H1 (cell line): ENCODE measurements around the gene DMXL1. TPM values are rescaled to one million over a fixed set of nuclear protein-coding genes. Genes with fewer than 3 reads are reported as not detected.

Experiments
- CTCF ChIA-PET: fragments of 300-600 bp; sonication (Branson Sonifier 250); formaldehyde crosslinking; loops from one replicate; lab custom pipeline; 2021; ENCODE audit not compliant: partially characterized antibody; lab: Charles Lee
- POLR2A ChIA-PET: fragments of 300-600 bp; sonication (Branson Sonifier 250); formaldehyde crosslinking; loops from one replicate; lab custom pipeline; 2021; ENCODE audit warnings: inconsistent platforms; ENCODE audit not compliant: partially characterized antibody; lab: Charles Lee
- DNase-seq, 2 experiments: peaks; one replicate each; pipeline versions ENCODE4 v3.0.0 to v3.0.0-alpha.2; 2010 to 2022; ENCODE audit warnings: low spot score in 2 of 2, low read depth in 1 of 2, mixed read lengths in 1 of 2
- FAIRE-seq: peaks from 2 replicates; lab custom pipeline; 2011; peaks lifted over from hg19 to GRCh38; lab: Jason Lieb, UNC
- H2AFZ ChIP-seq: 2 replicates; pipeline ENCODE4 v1.8.1; 2012; ENCODE audit warnings: low read length, inconsistent platforms
- H2AK5ac ChIP-seq: 2 replicates; pipeline ENCODE4 v1.6.1; 2013; ENCODE audit warnings: low read depth, low read length
- H2BK120ac ChIP-seq: replicated peaks from 2 replicates; pipeline ENCODE3; 2013; ENCODE audit warnings: low read depth, low read length, inconsistent platforms
- H2BK12ac ChIP-seq: 2 replicates; pipeline ENCODE4 v1.6.1; 2013; ENCODE audit warnings: low read depth, low read length
- H2BK15ac ChIP-seq: 2 replicates; pipeline ENCODE4 v1.6.1; 2013; ENCODE audit warnings: low read length
- H2BK20ac ChIP-seq: 2 replicates; pipeline ENCODE4 v1.6.1; 2013; ENCODE audit warnings: low read length
- H2BK5ac ChIP-seq: 2 replicates; pipeline ENCODE4 v1.6.1; 2013; ENCODE audit warnings: low read depth, low read length
- H3K14ac ChIP-seq: 2 replicates; pipeline ENCODE4 v1.6.1; 2013; ENCODE audit warnings: inconsistent platforms; ENCODE audit not compliant: insufficient read length
- H3K18ac ChIP-seq: 2 replicates; pipeline ENCODE4 v1.6.1; 2013; ENCODE audit warnings: low read length; ENCODE audit errors: extremely low read depth
- H3K23ac ChIP-seq: 2 replicates; pipeline ENCODE4 v1.6.1; 2013; ENCODE audit warnings: inconsistent platforms; ENCODE audit not compliant: insufficient read length
- H3K23me2 ChIP-seq: 2 replicates; pipeline ENCODE4 v1.6.1; 2013; ENCODE audit warnings: low read depth, low read length
- H3K27ac ChIP-seq: 2 replicates; pipeline ENCODE4 v1.6.1; 2011; ENCODE audit warnings: low read depth, low read length, inconsistent platforms
- H3K27me3 ChIP-seq, 4 experiments: replicated peaks in 1 of 4; 1 replicate in 1 of 4; 2 replicates in 3 of 4; pipeline versions ENCODE4 v1.6.1 to v1.8.1; 2011 to 2013; ENCODE audit warnings: low read length in 3 of 4, mild to moderate bottlenecking in 3 of 4, inconsistent platforms in 2 of 4, mixed read lengths in 2 of 4, moderate library complexity in 1 of 4; ENCODE audit not compliant: control insufficient read depth in 3 of 4, insufficient read depth in 3 of 4; ENCODE audit errors: extremely low read depth in 1 of 4
- H3K36me3 ChIP-seq, 4 experiments: 2 replicates each; pipeline versions ENCODE4 v1.6.1 to v1.8.1; 2011 to 2013; ENCODE audit warnings: mild to moderate bottlenecking in 4 of 4, low read length in 3 of 4, moderate library complexity in 2 of 4, control low read depth in 1 of 4, inconsistent platforms in 1 of 4; ENCODE audit not compliant: insufficient read depth in 4 of 4, control insufficient read depth in 2 of 4
- H3K4ac ChIP-seq: replicated peaks from 2 replicates; pipeline ENCODE3; 2013; ENCODE audit warnings: low read length, low read depth, mixed read lengths, inconsistent platforms; ENCODE audit not compliant: insufficient read length
- H3K4me1 ChIP-seq, 4 experiments: replicated peaks in 1 of 4; 1 replicate in 1 of 4; 2 replicates in 3 of 4; pipeline versions ENCODE4 v1.6.1 to v1.8.1; 2011 to 2013; ENCODE audit warnings: low read length in 3 of 4, inconsistent platforms in 2 of 4, mixed read lengths in 1 of 4; ENCODE audit not compliant: insufficient read depth in 4 of 4, control insufficient read depth in 3 of 4
- H3K4me2 ChIP-seq, 2 experiments: 2 replicates each; pipeline versions ENCODE4 v1.6.1 to v1.8.1; 2011 to 2013; ENCODE audit warnings: low read depth in 2 of 2, low read length in 2 of 2, control low read depth in 1 of 2, inconsistent platforms in 1 of 2, mild to moderate bottlenecking in 1 of 2; ENCODE audit not compliant: insufficient read depth in 1 of 2
- H3K4me3 ChIP-seq, 4 experiments: fragments of 200-600, 300-600 bp in 1 of 4; sonication (generic), shearing (Covaris generic), sonication (Bioruptor Twin) in 1 of 4; 2 replicates each; pipeline versions ENCODE4 v1.5.1 to v1.8.1; 2011 to 2016; ENCODE audit warnings: low read length in 4 of 4, low read depth in 3 of 4, control low read depth in 2 of 4, inconsistent platforms in 2 of 4, mild to moderate bottlenecking in 2 of 4, mixed read lengths in 1 of 4, moderate library complexity in 1 of 4; ENCODE audit not compliant: insufficient read depth in 2 of 4; ENCODE audit errors: extremely low read depth in 1 of 4
- H3K56ac ChIP-seq: replicated peaks from 2 replicates; pipeline ENCODE3; 2013; ENCODE audit warnings: low read depth, mild to moderate bottlenecking, mixed read lengths, low read length, inconsistent platforms; ENCODE audit not compliant: insufficient read length
- H3K79me1 ChIP-seq: 2 replicates; pipeline ENCODE4 v1.6.1; 2013; ENCODE audit warnings: low read depth, low read length, control low read depth
- H3K79me2 ChIP-seq, 2 experiments: 2 replicates each; pipeline versions ENCODE4 v1.6.1 to v1.8.1; 2012 to 2013; ENCODE audit warnings: low read length in 2 of 2, mild to moderate bottlenecking in 2 of 2, inconsistent platforms in 1 of 2; ENCODE audit not compliant: insufficient read depth in 2 of 2, control insufficient read depth in 1 of 2
- H3K9ac ChIP-seq, 4 experiments: replicated peaks in 1 of 4; 1 replicate in 1 of 4; 2 replicates in 3 of 4; pipeline versions ENCODE4 v1.6.1 to v1.8.1; 2011 to 2013; ENCODE audit warnings: low read depth in 3 of 4, low read length in 3 of 4, control low read depth in 2 of 4, mild to moderate bottlenecking in 2 of 4, moderate library complexity in 2 of 4, inconsistent platforms in 1 of 4; ENCODE audit errors: extremely low read depth in 1 of 4
- H3K9me3 ChIP-seq, 2 experiments: 2 replicates each; pipeline versions ENCODE4 v1.6.1 to v1.8.1; 2012 to 2013; ENCODE audit warnings: mild to moderate bottlenecking in 2 of 2, moderate library complexity in 2 of 2, control low read depth in 1 of 2, inconsistent platforms in 1 of 2, low read depth in 1 of 2, low read length in 1 of 2, mixed read lengths in 1 of 2; ENCODE audit not compliant: insufficient read depth in 2 of 2
- H4K20me1 ChIP-seq, 2 experiments: replicated peaks in 1 of 2; 2 replicates each; pipeline versions ENCODE3 to v1.8.1; 2011 to 2013; ENCODE audit warnings: inconsistent platforms in 2 of 2, low read length in 2 of 2, mild to moderate bottlenecking in 1 of 2; ENCODE audit not compliant: insufficient read depth in 2 of 2, control insufficient read depth in 1 of 2
- H4K5ac ChIP-seq: 2 replicates; pipeline ENCODE4 v1.6.1; 2013; ENCODE audit warnings: low read length, low read depth, mixed read lengths, inconsistent platforms; ENCODE audit not compliant: insufficient read length
- H4K8ac ChIP-seq: 2 replicates; pipeline ENCODE4 v1.8.0; 2013; ENCODE audit warnings: mild to moderate bottlenecking, moderate library complexity, low read length, inconsistent platforms; ENCODE audit not compliant: insufficient read depth; ENCODE audit errors: extremely low read depth
- H4K91ac ChIP-seq: replicated peaks from 2 replicates; pipeline ENCODE3; 2013; ENCODE audit warnings: low read length, mixed read lengths, inconsistent platforms; ENCODE audit not compliant: insufficient read length
- FOSL1 ChIP-seq: IDR thresholded peaks from 2 replicates; pipeline ENCODE4 v1.6.1; 2011; ENCODE audit warnings: mild to moderate bottlenecking, low read depth, low read length, moderate library complexity; ENCODE audit not compliant: insufficient read depth
- GTF2F1 ChIP-seq: IDR thresholded peaks from 2 replicates; pipeline ENCODE4 v1.6.1; 2012; ENCODE audit warnings: low read depth, low read length, improper control_type of control experiment, borderline replicate concordance
- MAFK ChIP-seq: IDR thresholded peaks from 2 replicates; pipeline ENCODE4 v1.6.1; 2012; ENCODE audit warnings: low read depth, mild to moderate bottlenecking, improper control_type of control experiment, low read length
- POLR2AphosphoS5 ChIP-seq: IDR thresholded peaks from 2 replicates; pipeline ENCODE4 v1.6.1; 2011; ENCODE audit warnings: low read depth, low read length
- SIN3A ChIP-seq, 2 experiments: IDR thresholded peaks in 1 of 2; conservative IDR thresholded peaks in 1 of 2; 2 replicates each; pipeline ENCODE4 v1.6.1; 2011 to 2012; ENCODE audit warnings: low read length in 2 of 2, improper control_type of control experiment in 1 of 2, low read depth in 1 of 2, mild to moderate bottlenecking in 1 of 2
- SIRT6 ChIP-seq: IDR thresholded peaks from one replicate; pipeline ENCODE4 v1.7.1; 2012; ENCODE audit warnings: low read length, inconsistent platforms
- TCF12 ChIP-seq: IDR thresholded peaks from 2 replicates; pipeline ENCODE4 v1.6.1; 2011; ENCODE audit warnings: low read depth, mild to moderate bottlenecking, low read length
- ZNF274 ChIP-seq: IDR thresholded peaks from 2 replicates; pipeline ENCODE4 v1.7.0; 2012; ENCODE audit warnings: low read length, borderline replicate concordance; ENCODE audit errors: extremely low read depth
- WGBS, 2 experiments: shearing (Covaris generic) in 1 of 2; methylation state at CpG; one replicate each; pipeline versions ENCODE4 v1.1.6 to v1.1.7; 2013 to 2015; ENCODE audit warnings: low lambda C conversion rate in 2 of 2, mixed read lengths in 2 of 2, inconsistent platforms in 1 of 2, low coverage in 1 of 2, missing lambda C conversion rate in 1 of 2; ENCODE audit not compliant: insufficient replicate concordance in 2 of 2, insufficient coverage in 1 of 2, insufficient read length in 1 of 2; ENCODE audit errors: extremely low coverage in 1 of 2, missing lambda C conversion rate in 1 of 2; 5-methylcytosine and 5-hydroxymethylcytosine counted together
- polyA plus RNA-seq, 7 experiments: library from polyadenylated mRNA; depleted of rRNA in 3 of 7; stranded (reverse) in 5 of 7; unstranded in 2 of 7; fragments of >200 nt in 5 of 7; fragments of 200-250 nt in 2 of 7; gene quantifications; 1 replicate in 5 of 7; 2 replicates in 1 of 7; 4 replicates in 1 of 7; pipeline versions ENCODE4 v1.2.1 to v1.2.3, GENCODE V29; 2011 to 2013; ENCODE audit warnings: missing spikeins in 2 of 7, mixed read lengths in 2 of 7
- total RNA-seq: library from RNA; stranded (reverse); fragmentation: NEBNext Ultra II Directional; extraction: Animal tissue kit (Norgen Biotek cat#: 25700); gene quantifications from 2 replicates; pipeline ENCODE4 v1.2.1, GENCODE V29; 2021

The DMXL1 gene
- total and polyA plus RNA-seq, 2 of the 8 experiments (the other 6 are each of a cell fraction or from before 2014, with no cell fraction given): 10.1 to 43.9 TPM

GRCh38 chr5:119293516-119293829 is 222.6 kb downstream of the DMXL1 start:
- TF ChIP-seq POLR2AphosphoS5 (no peak), TCF12 (no peak), FOSL1 (no peak), SIN3A (conservative IDR thresholded peaks at IDR 0.05 in 1 of 2, IDR thresholded peaks at IDR 0.05 in 1 of 2; ENCODE audit: low read depth in 1 of 2, low read length in 2 of 2) (no peak), MAFK (no peak), SIRT6 (no peak), GTF2F1 (no peak), ZNF274 (no peak)
- no peak overlapping the region for H4K5ac ChIP-seq
- no peak overlapping the region for H2AK5ac ChIP-seq
- no peak overlapping the region for H2BK120ac ChIP-seq
- no peak overlapping the region for H2BK15ac ChIP-seq
- H4K20me1 ChIP-seq: no peaks in the 10 kb centered on the region
- no peak overlapping the region for H3K4ac ChIP-seq
- H2AFZ ChIP-seq: no peak overlapping the region
- no peak overlapping the region for H3K56ac ChIP-seq
- H3K9me3 ChIP-seq: no peaks in the 10 kb centered on the region
- POLR2A ChIA-PET: no interaction called here
- no peak overlapping the region for H3K4me2 ChIP-seq
- no peaks in the 10 kb centered on the region for H3K23me2 ChIP-seq
- no peaks in the 10 kb centered on the region for H3K27me3 ChIP-seq
- H2BK12ac ChIP-seq: no peak overlapping the region
- H4K8ac ChIP-seq: no peak overlapping the region
- H3K36me3 ChIP-seq: no peaks in the 10 kb centered on the region
- no peak overlapping the region for H3K27ac ChIP-seq
- H3K4me3 ChIP-seq: no peak overlapping the region
- H4K91ac ChIP-seq: no peak overlapping the region
- no peak overlapping the region for H3K18ac ChIP-seq
- no peak for FAIRE-seq
- H3K14ac ChIP-seq: no peak overlapping the region
- H3K9ac ChIP-seq: no peak overlapping the region
- peaks cover 0 to 2% of the 10 kb centered on the region in 2 experiments; a peak in 2 of 4 replicates for H3K79me2 ChIP-seq
- H3K4me1 ChIP-seq: peaks cover 0 to 8% (median 3%) of the 10 kb centered on the region in 4 experiments; a peak in 4 of 7 replicates
- no peak overlapping the region for H2BK20ac ChIP-seq
- no peaks in the 10 kb centered on the region; the same call in 1 of the 2 replicates for H3K79me1 ChIP-seq
- H2BK5ac ChIP-seq: no peak overlapping the region
- no peak for DNase-seq
- CTCF ChIA-PET: no interaction called here
- no peak overlapping the region for H3K23ac ChIP-seq
- 89% methylated on average over 2 of the region's 2 CpGs; no CpG with 5 or more reads in 1 of the 2 experiments for WGBS, 2 experiments
